BE2C (cell line): ENCODE data around the gene ELK3.

ENCODE experiments used
- DNase-seq: peaks from one replicate; pipeline ENCODE4 v3.0.0-alpha.2; 2020
- H3K27me3 ChIP-seq: fragments of 250-450 bp; sonication (Bioruptor Pico); 2 replicates; pipeline ENCODE4 v1.5.1; 2020; ENCODE audit warnings: mild to moderate bottlenecking
- H3K36me3 ChIP-seq: fragments of 250-450 bp; sonication (Bioruptor Pico); 2 replicates; pipeline ENCODE4 v1.5.1; 2020; ENCODE audit warnings: mild to moderate bottlenecking
- H3K4me1 ChIP-seq: fragments of 250-450 bp; sonication (Bioruptor Pico); 2 replicates; pipeline ENCODE4 v1.5.1; 2020
- H3K4me3 ChIP-seq: 2 replicates; pipeline ENCODE4 v1.5.1; 2011; ENCODE audit warnings: low read depth, low read length
- H3K9me3 ChIP-seq: fragments of 250-450 bp; sonication (Bioruptor Pico); 2 replicates; pipeline ENCODE4 v1.5.1; 2020
- TF ChIP-seq, protein P1 (sequence below): IDR thresholded peaks from 2 replicates; pipeline ENCODE4 v1.5.1; 2012; ENCODE audit warnings: mild to moderate bottlenecking, low read depth, low read length

The ELK3 gene

DNA sequence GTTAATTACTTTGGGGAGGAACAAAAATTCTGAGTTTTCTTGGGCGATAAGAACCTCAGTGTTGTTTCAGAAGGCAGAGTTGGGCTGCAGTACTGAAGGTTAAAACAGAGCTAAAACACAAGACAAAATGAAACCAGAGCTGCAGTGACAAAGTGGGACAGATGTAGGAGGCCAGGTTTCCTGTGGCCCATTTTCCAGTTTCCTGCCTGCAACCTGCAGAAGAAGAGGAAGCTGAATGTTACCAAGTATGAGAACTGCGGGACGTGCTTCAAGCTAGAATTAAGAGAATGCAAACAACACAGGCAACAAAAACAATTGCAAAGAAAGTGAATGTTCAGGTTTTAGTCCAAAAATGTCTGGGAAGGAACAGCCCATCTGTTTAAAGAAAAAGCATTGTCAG lies 17.8 kb downstream of the ELK3 start:
- TF ChIP-seq, protein P1, sequence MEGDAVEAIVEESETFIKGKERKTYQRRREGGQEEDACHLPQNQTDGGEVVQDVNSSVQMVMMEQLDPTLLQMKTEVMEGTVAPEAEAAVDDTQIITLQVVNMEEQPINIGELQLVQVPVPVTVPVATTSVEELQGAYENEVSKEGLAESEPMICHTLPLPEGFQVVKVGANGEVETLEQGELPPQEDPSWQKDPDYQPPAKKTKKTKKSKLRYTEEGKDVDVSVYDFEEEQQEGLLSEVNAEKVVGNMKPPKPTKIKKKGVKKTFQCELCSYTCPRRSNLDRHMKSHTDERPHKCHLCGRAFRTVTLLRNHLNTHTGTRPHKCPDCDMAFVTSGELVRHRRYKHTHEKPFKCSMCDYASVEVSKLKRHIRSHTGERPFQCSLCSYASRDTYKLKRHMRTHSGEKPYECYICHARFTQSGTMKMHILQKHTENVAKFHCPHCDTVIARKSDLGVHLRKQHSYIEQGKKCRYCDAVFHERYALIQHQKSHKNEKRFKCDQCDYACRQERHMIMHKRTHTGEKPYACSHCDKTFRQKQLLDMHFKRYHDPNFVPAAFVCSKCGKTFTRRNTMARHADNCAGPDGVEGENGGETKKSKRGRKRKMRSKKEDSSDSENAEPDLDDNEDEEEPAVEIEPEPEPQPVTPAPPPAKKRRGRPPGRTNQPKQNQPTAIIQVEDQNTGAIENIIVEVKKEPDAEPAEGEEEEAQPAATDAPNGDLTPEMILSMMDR: no peak
- no peak for DNase-seq
- Histone ChIP-seq H3K36me3 (no peaks in the 10 kb centered on the region), H3K4me3 (no peak overlapping the region), H3K9me3 (no peaks in the 10 kb centered on the region), H3K27me3 (no peaks in the 10 kb centered on the region), H3K4me1 (no peaks in the 10 kb centered on the region)

DNA sequence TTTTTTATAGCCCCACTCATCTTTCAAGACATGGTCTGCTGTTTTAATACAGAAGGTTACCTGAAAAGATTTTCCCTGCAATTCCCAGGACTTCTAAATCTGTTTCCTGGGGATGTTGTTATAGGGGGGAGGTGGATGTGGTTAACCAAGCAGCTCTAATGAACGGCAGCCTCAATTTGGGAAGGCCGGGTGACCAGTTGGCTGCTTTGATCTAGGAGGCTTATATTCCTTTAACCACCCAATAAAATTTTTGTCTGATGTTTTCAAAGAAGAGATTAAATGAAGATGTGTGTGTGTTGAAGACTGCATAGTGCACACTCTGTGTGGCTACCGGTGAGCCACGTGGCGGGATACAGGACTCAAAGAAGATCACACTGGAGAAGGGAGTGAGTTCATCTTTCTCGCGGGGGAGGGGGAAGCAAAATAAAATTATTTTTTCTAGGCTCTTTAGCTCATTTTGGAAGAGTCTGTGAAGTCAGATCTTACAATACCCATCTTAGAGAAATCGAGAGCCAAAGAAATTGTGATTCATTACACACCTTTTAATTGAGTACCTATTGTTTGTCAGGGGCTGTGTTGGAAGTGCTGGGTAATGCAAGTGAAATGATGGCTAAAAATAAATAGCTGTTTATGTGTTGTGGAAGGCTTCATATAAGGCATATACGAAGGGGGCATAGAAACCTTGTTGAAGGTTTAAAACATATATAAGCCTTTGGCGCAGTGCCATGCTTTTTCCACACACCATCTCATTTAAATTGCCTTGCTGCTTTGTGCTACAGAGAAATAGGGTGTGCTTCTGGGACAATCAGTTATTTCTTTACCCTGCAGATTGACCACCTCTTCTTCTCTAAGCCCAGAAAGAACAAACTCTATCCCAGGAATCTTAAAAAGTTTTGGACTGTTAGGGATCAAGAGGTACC lies 18.5 kb downstream of the ELK3 start:
- H3K36me3 ChIP-seq: no peaks in the 10 kb centered on the region
- no peak for DNase-seq
- H3K9me3 ChIP-seq: no peaks in the 10 kb centered on the region
- H3K27me3 ChIP-seq: no peaks in the 10 kb centered on the region
- H3K4me1 ChIP-seq: no peaks in the 10 kb centered on the region
- TF ChIP-seq, protein P1: no peak
- H3K4me3 ChIP-seq: no peak overlapping the region

DNA sequence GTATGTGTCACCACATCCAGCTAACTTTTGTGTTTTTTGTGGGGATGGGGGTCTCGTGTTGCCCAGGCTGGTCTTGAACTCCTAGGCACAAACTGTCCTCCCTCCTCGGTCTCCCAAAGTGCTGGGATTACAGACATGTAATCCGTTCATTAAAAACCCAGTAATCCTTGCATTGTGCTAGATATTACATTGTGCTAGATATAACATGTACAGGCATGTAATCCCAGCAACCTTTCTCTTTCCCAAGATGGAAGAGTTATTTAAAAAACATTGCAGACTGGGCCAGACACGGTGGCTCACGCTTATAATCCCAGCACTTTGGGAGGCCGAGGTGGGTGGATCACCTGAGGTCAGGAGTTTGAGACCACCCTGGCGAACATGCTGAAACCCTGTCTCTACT lies 19.7 kb downstream of the ELK3 start:
- DNase-seq: no peak
- Histone ChIP-seq H3K4me3 (no peak overlapping the region), H3K9me3 (no peaks in the 10 kb centered on the region), H3K36me3 (no peaks in the 10 kb centered on the region), H3K27me3 (no peaks in the 10 kb centered on the region), H3K4me1 (no peaks in the 10 kb centered on the region)
- TF ChIP-seq, protein P1: no peak

DNA sequence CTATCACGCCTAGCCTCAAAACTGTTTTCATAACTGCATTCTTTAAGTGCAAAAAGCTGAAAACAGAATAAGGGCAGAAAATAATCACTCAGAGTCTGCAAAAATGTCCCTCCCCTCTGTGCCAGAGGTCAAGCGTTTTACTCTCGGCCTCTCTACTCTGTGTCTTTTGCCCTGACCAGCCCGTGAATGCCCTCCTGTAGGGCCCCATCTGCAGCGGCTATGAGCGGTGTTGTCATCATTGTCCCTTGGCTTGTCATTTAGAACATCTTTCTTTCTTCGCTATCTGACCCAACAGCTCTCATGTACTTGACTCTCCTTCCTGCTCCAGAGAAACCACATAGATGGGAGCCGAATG lies 21.7 kb downstream of the ELK3 start:
- no peaks in the 10 kb centered on the region for H3K9me3 ChIP-seq
- no peaks in the 10 kb centered on the region; the same call in 1 of the 2 replicates for H3K36me3 ChIP-seq
- H3K27me3 ChIP-seq: no peaks in the 10 kb centered on the region
- H3K4me3 ChIP-seq: no peak overlapping the region
- TF ChIP-seq, protein P1: no peak
- no peak for DNase-seq
- H3K4me1 ChIP-seq: peaks cover 3% of the 10 kb centered on the region; the same call in 1 of the 2 replicates

DNA sequence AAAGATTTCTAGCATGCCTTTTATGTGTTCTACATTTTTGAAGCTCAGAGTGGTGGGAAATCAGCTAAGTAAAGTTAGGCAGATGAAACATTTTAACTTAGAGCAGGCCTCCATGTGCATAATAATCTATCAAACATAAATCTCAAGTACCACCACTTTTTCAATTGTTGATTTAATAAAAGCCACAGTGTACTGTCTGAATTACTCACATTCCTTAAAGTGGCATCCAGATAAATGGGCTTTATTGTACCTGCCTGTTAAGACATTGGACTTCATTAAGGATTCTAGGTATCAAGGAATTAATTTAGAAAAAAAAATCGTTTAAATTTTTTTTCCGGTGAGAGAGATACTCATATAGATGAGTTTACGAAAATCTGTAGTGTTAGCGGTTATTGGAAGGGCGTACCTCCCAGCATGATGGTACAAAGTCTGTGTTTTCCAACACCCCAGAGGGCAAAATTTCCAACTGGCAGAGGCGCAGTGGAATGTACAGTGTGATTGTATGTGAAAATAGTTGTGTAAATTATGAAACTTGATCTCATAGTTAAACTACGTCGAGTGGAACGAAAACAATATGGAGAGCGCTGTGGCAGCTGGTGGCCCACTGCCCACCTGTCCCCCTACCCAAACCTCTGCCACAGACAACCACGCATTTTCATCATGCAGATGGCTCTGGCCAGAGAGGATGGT lies 25.0 kb downstream of the ELK3 start:
- TF ChIP-seq, protein P1: no peak
- Histone ChIP-seq H3K4me3 (no peak overlapping the region), H3K4me1 (peaks cover 8% of the 10 kb centered on the region), H3K36me3 (peaks cover 8% of the 10 kb centered on the region), H3K9me3 (no peaks in the 10 kb centered on the region; the same call in 1 of the 2 replicates), H3K27me3 (no peaks in the 10 kb centered on the region)
- DNase-seq: no peak

DNA sequence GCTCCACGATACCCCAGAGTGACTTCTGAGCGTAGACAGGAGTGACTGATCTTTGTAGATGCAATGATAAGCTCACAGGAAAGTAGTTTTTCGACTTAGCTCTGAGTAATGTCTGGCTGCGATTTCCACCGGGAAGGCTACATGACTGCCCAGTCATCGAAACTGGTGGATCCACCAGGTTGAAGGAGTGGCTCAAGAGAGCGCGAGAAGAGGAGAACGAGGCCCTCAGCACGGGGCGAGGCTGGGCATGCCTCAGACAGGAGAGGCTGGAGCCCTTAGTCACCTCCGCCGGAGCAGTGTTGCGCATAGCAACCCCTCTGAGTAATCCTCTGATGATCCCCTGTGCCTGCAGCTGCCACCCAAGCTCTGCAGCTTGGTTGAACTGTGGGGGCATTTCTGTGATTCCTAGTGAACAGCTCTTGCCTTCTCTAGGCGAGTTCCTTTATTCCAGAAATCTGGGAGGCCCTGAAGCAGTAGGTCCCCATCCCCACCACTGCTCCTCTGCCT lies 25.6 kb downstream of the ELK3 start:
- no peak for DNase-seq
- TF ChIP-seq, protein P1: no peak
- peaks cover 11% of the 10 kb centered on the region for H3K36me3 ChIP-seq
- no peaks in the 10 kb centered on the region; the same call in 1 of the 2 replicates for H3K9me3 ChIP-seq
- peaks cover 13% of the 10 kb centered on the region for H3K4me1 ChIP-seq
- no peak overlapping the region for H3K4me3 ChIP-seq
- H3K27me3 ChIP-seq: no peaks in the 10 kb centered on the region
